ENCODE measurements around the gene SOCS2.
"Not testable (repeated sequence)": the region's sequence is repeated elsewhere in the genome, so short reads cannot be mapped to it uniquely, and the experiment has no call there.

The SOCS2 gene

GRCh38 chr12:93595351-93595750 lies 22.9 kb downstream of the SOCS2 start:
- DNase-seq: no peak

DNA sequence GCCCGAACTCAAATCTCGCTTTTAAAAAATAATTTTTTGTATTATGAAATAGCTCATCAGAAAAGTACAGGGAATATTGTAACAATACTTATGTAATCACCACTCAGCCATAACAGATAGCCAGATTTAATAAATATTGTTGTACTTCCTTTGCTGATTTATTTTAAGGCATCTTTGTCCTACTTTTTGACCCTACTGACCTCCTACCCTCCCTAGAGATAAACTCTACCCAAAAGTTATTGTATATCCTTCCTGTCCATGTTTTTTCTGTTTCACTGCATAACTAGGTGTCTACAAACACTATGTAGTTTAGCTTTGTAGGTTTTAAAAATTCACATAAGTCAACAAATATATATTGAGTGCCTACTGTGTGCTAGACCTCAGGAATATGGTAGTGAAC lies 25.1 kb downstream of the SOCS2 start:
- no peak for DNase-seq

DNA sequence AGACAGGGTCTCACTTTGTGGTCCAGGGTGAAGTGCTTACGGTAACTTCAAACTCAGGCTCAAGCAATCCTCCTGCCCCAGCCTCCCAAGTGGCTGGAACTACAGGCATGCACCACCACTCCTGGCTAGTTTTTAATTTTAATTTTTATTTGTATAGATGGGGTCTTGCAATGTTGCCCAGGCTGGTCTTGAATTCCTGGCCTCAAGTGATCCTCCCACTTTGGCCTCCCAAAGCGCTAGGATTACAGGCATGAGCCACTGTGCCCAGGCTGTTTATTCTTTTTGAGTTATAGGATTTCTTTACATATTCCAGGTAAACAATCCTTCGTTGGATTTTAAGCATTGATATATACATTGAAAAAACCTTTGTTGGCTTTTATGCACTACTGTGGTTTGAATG lies 26.7 kb downstream of the SOCS2 start:
- DNase-seq: no peak

DNA sequence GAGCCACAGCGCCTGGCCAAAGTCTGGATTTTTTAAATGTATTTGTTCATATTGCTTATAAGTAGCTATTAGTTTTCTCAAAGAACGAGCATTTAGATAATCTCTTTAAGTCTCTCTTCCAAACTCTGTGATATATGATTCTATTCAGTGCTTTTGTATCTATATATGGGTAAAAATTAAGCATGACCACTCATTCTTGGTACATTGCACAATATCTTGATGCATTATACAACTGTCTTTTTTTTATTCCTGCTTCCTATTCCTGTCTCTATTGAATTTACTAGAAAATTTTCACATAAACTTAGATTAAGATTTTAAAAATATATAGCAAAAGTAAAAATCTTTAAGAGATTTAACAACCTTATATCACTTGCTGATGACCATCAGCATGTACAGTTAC lies 29.1 kb downstream of the SOCS2 start:
- no peak for DNase-seq

- DNase-seq: no peak
Measured at GRCh38 chr12:93602897-93603668, 30.6 kb downstream of the SOCS2 start.

DNA sequence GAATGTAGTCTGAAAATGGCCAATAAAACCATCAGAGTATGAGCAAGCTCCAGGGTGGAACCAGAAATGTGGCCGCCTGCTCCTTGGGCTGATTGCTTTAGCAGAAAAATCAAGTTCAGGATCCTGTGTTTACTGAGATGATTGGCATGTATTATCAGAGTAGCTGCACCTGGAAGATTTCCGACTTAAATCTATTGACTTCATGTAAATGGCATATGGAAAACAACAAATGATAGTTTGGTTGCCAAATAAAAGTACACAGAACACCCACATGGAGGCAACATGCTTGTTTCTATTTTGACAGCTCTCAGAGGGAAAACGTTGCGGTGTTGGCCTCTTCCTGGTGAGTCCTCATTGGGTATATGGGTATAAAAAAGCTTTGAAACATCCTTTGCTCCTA lies 31.3 kb downstream of the SOCS2 start:
- DNase-seq: no peak

GRCh38 chr12:93608313-93608712 lies 35.8 kb downstream of the SOCS2 start:
- no peak for DNase-seq

DNA sequence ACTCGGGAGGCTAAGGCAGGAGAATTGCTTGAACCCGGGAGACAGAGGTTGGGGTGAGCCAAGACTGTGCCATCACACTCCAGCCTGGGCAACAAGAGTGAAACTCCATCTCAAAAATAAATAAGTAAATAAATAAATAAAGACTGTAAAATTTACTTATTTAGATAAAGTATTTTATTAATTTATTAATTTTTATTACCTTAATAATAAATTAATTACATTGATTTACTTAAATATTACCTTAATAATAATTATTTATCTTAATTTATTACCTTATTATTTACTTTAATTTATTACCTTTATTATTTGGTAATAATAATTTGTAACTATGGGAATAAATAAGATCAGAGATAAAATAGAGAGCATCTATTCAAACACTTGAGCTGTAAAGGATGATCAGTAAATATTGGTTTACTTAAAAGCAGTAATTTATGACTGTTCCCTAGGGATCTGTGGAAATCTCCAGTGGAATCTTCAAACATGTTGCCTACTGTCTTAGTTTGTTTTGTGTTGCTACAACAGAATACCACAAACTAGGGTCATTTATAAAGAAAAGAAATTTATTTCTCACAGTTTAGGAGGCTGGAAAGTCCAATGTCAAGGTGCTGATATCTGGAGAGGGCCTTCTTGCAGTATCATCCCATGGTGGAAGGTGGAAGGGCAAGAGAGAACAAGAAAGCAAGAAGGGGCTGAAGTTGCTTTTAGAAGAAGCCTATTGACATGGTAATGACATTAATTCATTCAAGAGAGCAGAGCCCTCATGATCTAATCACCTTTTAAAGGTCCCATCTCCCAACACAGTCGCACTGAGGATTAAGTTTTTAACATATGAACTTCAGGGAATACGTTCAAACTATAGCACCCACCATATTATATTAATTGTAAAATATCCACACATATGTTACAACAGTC lies 37.1 kb downstream of the SOCS2 start:
- no peak for DNase-seq

GRCh38 chr12:93612776-93613175 lies 40.3 kb downstream of the SOCS2 start:
- no peak for DNase-seq

DNA sequence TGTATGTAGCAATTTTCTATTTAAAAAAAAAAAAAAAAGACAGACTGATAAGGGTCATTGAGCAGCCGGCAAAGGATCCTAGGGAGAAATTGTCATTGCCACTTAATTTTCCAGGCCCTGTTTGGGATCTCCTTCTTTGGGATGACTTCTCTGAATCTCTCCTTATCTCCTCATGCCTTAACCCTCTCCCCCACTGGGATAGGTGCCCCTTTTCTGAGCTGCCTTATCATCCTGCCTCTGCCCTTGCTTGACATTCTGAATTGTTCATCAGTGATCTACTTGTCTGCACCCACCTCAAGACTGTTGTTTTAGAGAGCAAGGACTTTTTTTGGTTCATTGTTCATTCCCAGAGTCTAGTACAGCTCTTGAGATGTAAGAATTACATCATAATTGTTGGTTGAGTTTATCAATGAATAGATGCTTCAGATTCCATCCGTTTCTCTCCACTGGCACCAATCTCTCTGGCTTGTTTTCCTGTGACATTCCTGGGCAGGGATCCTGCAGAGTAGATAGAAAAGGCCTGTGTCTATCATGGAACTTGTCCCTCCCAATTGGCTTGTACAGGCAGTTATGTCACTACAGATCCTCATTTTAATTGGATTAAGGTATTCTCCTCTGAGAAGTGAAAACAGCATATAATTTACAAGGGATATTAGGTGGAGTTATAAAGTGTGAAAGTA lies 42.6 kb downstream of the SOCS2 start:
- no peak for DNase-seq

- no peak for DNase-seq
Measured at GRCh38 chr12:93616584-93617101, 44.2 kb downstream of the SOCS2 start.

- DNase-seq: no peak
Measured at GRCh38 chr12:93618891-93619410, 46.5 kb downstream of the SOCS2 start.

- no peak for DNase-seq
Measured at GRCh38 chr12:93621986-93622385, 49.5 kb downstream of the SOCS2 start.

DNA sequence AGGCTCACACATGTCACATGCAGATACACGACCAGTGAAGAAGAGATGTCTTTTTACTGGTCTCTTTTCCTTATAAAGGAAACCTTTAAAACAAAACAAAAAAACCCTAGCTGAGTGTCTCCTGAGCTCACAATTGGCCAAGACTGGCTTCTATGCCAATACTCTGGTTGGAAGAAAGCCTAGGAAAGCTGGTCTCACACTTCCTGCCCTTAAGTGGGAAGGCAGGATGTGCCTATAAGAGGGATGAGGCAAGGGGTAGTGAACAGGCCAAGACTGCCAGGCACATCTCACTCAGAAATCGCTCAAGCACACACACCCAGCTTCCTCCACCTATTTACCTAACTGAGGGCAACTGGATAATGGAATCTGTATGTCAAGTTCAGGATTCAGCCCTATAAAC lies 50.0 kb downstream of the SOCS2 start:
- DNase-seq: no peak

DNA sequence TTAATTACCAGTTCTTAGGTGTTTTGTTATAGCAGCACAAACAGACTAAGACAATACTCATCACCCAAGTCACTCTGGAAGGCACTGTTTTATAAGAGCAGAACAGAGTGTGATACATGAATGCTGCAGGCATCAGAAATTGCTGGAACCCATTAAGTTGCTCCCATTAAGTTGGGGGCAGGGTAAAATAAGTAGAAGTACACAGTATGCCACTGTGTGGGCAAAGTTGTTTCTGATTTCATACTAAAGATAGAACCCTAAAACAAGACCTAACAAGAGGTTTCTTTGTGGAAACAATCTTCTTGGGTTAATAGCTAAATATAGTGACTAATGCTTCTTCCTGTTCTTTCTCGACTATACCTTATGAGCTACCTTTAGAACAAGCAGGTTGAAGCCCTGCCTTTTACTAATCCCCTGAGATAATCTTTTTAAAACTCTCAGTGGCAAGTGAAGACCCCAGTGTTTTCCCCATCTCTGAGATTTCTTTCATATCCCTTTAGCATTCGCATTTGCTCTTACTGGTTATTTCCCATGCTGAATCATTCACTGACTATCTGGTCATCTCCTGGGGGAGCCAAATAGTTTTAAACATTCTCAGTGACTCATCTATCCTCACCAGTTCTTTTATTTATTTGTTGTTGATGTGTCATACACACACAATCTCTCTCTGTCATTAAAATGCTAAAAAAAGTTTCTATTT lies 52.3 kb downstream of the SOCS2 start:
- no peak for DNase-seq

DNA sequence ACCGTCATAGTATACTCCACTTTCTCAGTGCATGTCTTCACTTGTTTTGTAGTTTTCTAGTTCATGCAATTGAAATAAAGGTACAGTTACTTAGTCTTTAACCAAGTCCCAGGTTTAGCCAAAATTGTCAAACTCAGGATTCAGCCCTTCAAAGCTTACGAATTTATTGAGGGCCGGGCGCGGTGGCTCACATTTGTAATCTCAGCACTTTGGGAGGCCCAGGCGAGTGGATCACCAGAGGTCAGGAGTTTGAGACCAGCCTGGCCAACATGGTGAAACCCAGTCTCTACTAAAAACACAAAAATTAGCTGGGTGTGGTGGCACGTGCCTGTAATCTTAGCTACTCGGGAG lies 52.8 kb downstream of the SOCS2 start:
- not testable (repeated sequence) for DNase-seq

DNA sequence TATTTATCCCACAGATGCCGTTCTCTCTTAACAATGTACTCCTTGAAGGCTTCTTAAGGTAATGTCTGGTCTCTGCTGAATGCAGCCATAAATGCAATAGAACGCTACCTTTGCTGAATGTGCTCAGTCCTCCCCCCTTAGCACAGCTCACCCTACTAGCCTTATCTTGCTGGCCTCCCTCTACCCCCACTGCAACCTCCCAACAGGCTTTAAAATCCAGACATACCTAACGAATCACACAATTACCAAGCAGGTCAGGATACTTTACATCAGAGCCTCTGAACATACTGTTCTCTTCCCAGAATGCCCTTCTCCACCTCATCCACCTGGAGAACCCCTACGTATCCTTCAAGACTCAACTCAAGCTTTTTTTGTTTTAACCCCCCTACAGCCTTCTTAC lies 53.7 kb downstream of the SOCS2 start:
- no peak for DNase-seq
